Keratinocyte (primary cell): ENCODE results near the gene PIGT.

Experiments used
- EZH2 ChIP-seq: IDR thresholded peaks from one replicate; pipeline ENCODE4 v1.6.1; 2012; ENCODE audit warnings: inconsistent platforms, mild to moderate bottlenecking, low read length, moderate library complexity
- TF ChIP-seq, protein P1 (sequence below), 3 experiments: IDR thresholded peaks in 1 of 3; conservative IDR thresholded peaks in 1 of 3; optimal IDR thresholded peaks in 1 of 3; 2 replicates in 2 of 3; 3 replicates in 1 of 3; pipeline versions ENCODE3 to v1.5.1; 2011; ENCODE audit warnings: low read length in 3 of 3, mild to moderate bottlenecking in 3 of 3, moderate library complexity in 2 of 3, control low read depth in 1 of 3, inconsistent platforms in 1 of 3; ENCODE audit not compliant: insufficient read depth in 2 of 3; ENCODE audit errors: extremely low read depth in 1 of 3

DNA sequence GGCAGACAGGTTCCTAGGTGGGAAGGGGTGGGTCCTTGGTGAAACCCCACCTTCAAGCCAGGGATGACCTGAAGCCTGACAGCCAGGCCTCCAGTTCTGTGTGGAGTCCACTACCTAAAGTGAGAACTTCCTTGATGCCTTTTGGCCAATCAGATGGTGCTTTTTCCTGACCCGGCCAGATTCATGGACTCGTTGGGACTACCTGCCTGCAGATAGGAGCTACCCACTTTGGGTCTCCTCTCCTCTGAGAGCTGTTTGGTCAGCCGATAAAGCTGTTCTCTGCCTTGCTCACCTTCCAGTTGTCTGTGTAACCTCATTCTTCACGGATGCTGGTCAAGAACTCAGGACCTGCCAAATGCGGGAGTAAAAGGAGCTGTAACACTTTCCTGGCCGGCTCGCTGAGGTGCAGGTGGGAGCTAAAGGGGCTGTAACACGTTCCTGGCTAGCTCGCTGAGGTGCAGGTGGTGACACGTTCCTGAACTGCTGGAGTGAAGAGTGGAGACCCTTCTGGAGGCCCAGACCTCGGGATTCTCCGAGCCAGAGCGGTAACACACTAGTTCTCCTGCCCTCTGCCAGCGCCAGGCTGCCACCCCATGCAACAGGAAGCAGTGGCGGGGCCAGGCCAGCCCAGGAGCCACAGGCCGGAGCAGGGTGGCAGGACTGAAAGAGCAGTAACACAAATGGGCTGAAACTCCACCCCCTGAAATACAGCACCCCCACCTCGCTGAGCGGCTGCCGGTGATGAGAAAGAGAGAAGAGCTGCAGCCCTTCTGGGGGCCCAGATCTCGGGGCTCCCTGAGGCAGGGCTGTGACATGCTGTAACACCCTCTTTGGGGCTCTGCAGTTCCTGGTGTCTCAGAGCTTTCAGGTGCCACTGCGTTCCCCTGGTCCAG lies 21.5 kb upstream of the PIGT start:
- TF ChIP-seq, protein P1, sequence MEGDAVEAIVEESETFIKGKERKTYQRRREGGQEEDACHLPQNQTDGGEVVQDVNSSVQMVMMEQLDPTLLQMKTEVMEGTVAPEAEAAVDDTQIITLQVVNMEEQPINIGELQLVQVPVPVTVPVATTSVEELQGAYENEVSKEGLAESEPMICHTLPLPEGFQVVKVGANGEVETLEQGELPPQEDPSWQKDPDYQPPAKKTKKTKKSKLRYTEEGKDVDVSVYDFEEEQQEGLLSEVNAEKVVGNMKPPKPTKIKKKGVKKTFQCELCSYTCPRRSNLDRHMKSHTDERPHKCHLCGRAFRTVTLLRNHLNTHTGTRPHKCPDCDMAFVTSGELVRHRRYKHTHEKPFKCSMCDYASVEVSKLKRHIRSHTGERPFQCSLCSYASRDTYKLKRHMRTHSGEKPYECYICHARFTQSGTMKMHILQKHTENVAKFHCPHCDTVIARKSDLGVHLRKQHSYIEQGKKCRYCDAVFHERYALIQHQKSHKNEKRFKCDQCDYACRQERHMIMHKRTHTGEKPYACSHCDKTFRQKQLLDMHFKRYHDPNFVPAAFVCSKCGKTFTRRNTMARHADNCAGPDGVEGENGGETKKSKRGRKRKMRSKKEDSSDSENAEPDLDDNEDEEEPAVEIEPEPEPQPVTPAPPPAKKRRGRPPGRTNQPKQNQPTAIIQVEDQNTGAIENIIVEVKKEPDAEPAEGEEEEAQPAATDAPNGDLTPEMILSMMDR (optimal IDR thresholded peaks at IDR 0.05 in 1 of 3, IDR thresholded peaks at IDR 0.05 in 1 of 3, conservative IDR thresholded peaks at IDR 0.05 in 1 of 3; ENCODE audit: extremely low read depth in 1 of 3, insufficient read depth in 2 of 3, low read length in 3 of 3) = no peak
- no peak for TF ChIP-seq EZH2
